ENCODE results near the gene ZFYVE28. TPM values are rescaled to one million over a fixed set of nuclear protein-coding genes. Genes with fewer than 3 reads are reported as not detected.

Gene ZFYVE28
- total and polyA plus RNA-seq, 2 of the 8 experiments (the other 6 are each of a cell fraction or from before 2014, with no cell fraction given), result 1.7 to 4.9 TPM

GRCh38 chr4:2406406-2406805 lies 12.0 kb downstream of the ZFYVE28 start:
- Histone ChIP-seq H3K27ac (ENCODE audit: low read depth, low read length) (no peak overlapping the region), H2BK120ac (replicated peaks; ENCODE audit: low read depth, low read length) (no peak overlapping the region), H2BK20ac (ENCODE audit: low read length) (peak overlapping the region; percentile 72; the same call in 1 of the 2 replicates), H3K79me1 (ENCODE audit: low read depth, low read length) (peaks cover 6% of the 10 kb centered on the region), H4K5ac (ENCODE audit: insufficient read length, low read depth, low read length) (no peak overlapping the region), H4K20me1 (replicated peaks in 1 of 2; ENCODE audit: control insufficient read depth in 1 of 2, insufficient read depth in 2 of 2, low read length in 2 of 2) (peaks cover 0 to 2% of the 10 kb centered on the region in 2 experiments), H3K4ac (replicated peaks; ENCODE audit: insufficient read length, low read depth, low read length) (no peak overlapping the region), H4K91ac (replicated peaks; ENCODE audit: insufficient read length, low read length) (no peak overlapping the region), H3K9me3 (ENCODE audit: insufficient read depth in 2 of 2, low read depth in 1 of 2, low read length in 1 of 2) (no peaks in the 10 kb centered on the region), H3K56ac (replicated peaks; ENCODE audit: insufficient read length, low read depth, low read length) (no peak overlapping the region), H3K36me3 (ENCODE audit: control insufficient read depth in 2 of 4, insufficient read depth in 4 of 4, low read length in 3 of 4) (no peaks in the 10 kb centered on the region), H3K4me1 (replicated peaks in 1 of 4; ENCODE audit: control insufficient read depth in 3 of 4, insufficient read depth in 4 of 4, low read length in 3 of 4) (peaks cover 0 to 21% (median 16%) of the 10 kb centered on the region in 4 experiments; a peak in 6 of 7 replicates), H2AFZ (ENCODE audit: low read length) (no peak overlapping the region), H3K79me2 (ENCODE audit: control insufficient read depth in 1 of 2, insufficient read depth in 2 of 2, low read length in 2 of 2) (no peaks in the 10 kb centered on the region), H2BK5ac (ENCODE audit: low read depth, low read length) (no peak overlapping the region), H2AK5ac (ENCODE audit: low read depth, low read length) (no peak overlapping the region), H3K27me3 (replicated peaks in 1 of 4; ENCODE audit: control insufficient read depth in 3 of 4, extremely low read depth in 1 of 4, insufficient read depth in 3 of 4, low read length in 3 of 4) (no peaks in the 10 kb centered on the region; a peak in 1 of 7 replicates), H3K18ac (ENCODE audit: extremely low read depth, low read length) (no peak overlapping the region), H2BK12ac (ENCODE audit: low read depth, low read length) (0 out of 2 replicates have a peak overlapping the region, but pooled peaks have one; percentile 17), H3K14ac (ENCODE audit: insufficient read length) (no peak overlapping the region), H3K23me2 (ENCODE audit: low read depth, low read length) (no peaks in the 10 kb centered on the region), H3K4me2 (ENCODE audit: insufficient read depth in 1 of 2, low read depth in 2 of 2, low read length in 2 of 2) (no peak overlapping the region), H4K8ac (ENCODE audit: extremely low read depth, insufficient read depth, low read length) (no peak overlapping the region), H3K9ac (replicated peaks in 1 of 4; ENCODE audit: extremely low read depth in 1 of 4, low read depth in 3 of 4, low read length in 3 of 4) (no peak overlapping the region), H3K23ac (ENCODE audit: insufficient read length) (no peak overlapping the region), H2BK15ac (ENCODE audit: low read length) (0 out of 2 replicates have a peak overlapping the region, but pooled peaks have one; percentile 92), H3K4me3 (ENCODE audit: extremely low read depth in 1 of 4, insufficient read depth in 2 of 4, low read depth in 3 of 4, low read length in 4 of 4) (no peak overlapping the region)
- FAIRE-seq, result no peak
- POLR2A ChIA-PET (ENCODE audit: partially characterized antibody), result no interaction called here
- CTCF ChIA-PET (ENCODE audit: partially characterized antibody), result interaction anchor here (0.6 to 2.6 kb wide), 5 partner anchors 9 to 186 kb away, joined by 3 to 13 read pairs (median 6); no protein-coding TSS in a partner anchor
- 86% methylated on average over 10 of the region's 10 CpGs; no CpG with 5 or more reads in 1 of the 2 experiments for WGBS, 2 experiments (ENCODE audit: extremely low coverage in 1 of 2, insufficient coverage in 1 of 2, insufficient read length in 1 of 2, insufficient replicate concordance in 2 of 2, low coverage in 1 of 2, low lambda C conversion rate in 2 of 2, missing lambda C conversion rate in 1 of 2)
- no peak for DNase-seq (ENCODE audit: low read depth in 1 of 2, low spot score in 2 of 2)
- TF ChIP-seq SRF (IDR thresholded peaks at IDR 0.05; ENCODE audit: low read depth, low read length) (no peak), E2F6 (IDR thresholded peaks at IDR 0.05) (no peak), YY1 (IDR thresholded peaks at IDR 0.05; ENCODE audit: low read depth, low read length) (no peak), NANOG (IDR thresholded peaks at IDR 0.05; ENCODE audit: insufficient read depth, low read depth, low read length, poor library complexity, severe bottlenecking) (no peak), ATF3 (IDR thresholded peaks at IDR 0.05; ENCODE audit: insufficient read depth, low read depth, low read length) (no peak)

Data from H1 (cell line).